GM18907 (cell line): ENCODE data around the gene LARP7.
"Not testable (repeated sequence)": the region's sequence is repeated elsewhere in the genome, so short reads cannot be mapped to it uniquely, and the experiment has no call there.

Experiments
- ATAC-seq: cut with Tn5 transposase; IDR thresholded peaks from one replicate; pipeline ENCODE4 v1.9.1; 2021; ENCODE audit warnings: mild to moderate bottlenecking, moderate library complexity; ENCODE audit not compliant: unreplicated experiment

The LARP7 gene

DNA sequence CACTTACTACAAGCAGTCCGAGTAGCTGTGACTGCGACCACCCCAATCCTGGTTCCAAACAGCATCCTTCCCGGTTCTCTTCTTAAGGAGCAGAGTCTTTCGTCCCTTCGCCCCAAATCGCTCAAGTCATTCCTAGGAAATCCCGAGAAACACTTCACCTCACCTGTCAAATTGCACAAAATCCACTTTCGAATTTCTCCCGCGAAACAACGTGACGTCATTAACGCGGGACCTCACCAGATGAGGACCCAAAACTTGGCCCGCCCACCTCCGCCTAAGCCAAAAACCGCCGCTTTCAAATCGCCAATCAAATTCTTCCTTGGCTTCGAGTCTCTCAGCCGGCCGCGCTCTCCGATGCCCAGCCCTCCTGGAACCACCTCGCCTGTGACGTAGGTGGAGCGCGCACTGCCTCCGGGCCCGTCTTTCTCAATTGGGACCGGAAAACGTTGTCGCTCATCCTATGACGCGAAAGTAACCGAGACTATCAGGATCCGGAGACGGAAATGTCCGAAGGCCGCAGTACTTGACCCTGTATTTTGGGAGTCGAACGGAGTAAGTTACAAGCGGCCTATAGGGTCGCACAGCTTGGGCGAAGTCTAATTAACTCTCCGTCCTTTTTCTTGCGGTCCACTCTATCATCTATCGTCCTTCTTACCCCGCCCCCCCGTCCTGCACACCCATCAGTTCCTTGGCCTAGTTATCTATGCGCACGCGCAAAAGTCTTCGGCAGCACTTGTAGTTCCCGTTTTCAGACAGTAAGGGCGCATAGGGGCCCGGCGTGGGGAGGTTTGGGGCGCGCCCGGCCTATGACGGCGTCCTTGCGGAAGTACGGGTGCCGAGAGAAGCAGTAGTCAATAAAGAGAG lies at the start of gene LARP7, which contains the start of gene ZGRF1:
Gene LARP7 (plus strand): TSS at position 456 of the 864 bp plus-strand sequence. CDS start 7,527 bp downstream, outside the sequence.
Gene ZGRF1 (minus strand): TSS at position 222 of the 864 bp plus-strand sequence. CDS start 3,733 bp downstream, outside the sequence.
- peak; percentile 92 for ATAC-seq

DNA sequence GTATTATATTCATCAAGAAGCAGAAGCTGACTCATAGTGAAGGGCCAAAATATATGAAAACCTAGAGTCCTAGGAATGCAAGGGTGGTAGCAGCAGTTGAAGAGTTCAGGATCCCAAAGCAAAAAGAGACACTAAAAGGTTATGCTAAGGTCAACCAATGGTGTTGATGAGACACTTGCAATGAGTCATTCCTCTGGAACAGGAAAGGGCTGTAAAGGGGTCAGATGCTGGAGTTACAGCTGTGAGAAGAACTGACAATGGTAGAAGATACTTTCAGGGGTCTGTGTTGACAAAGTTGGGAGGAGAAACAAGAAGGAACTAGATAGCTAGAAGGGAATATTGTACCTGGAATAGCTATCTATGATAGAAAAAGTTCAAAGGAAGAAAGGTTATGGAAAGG lies 47.7 kb upstream of the LARP7 start:
- no peak for ATAC-seq

DNA sequence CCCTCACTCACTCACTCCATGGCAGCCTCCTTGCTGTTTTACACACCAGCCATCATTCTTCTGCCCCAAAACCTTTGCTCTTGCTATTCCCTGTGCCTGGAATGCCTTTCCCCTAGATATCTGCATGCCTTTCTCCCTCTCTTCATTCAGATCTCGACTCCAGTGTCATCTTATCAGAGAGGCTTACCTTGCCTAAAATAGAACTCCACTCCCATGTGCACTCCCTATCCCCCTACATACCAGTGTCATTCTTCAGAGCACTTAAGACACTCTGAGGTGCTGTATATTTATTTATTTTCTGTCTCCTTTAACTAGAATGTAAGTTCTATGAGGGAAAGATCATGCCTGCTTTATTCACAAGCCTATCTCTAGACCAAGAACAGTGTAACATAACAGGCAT lies 45.4 kb upstream of the LARP7 start:
- ATAC-seq: no peak

DNA sequence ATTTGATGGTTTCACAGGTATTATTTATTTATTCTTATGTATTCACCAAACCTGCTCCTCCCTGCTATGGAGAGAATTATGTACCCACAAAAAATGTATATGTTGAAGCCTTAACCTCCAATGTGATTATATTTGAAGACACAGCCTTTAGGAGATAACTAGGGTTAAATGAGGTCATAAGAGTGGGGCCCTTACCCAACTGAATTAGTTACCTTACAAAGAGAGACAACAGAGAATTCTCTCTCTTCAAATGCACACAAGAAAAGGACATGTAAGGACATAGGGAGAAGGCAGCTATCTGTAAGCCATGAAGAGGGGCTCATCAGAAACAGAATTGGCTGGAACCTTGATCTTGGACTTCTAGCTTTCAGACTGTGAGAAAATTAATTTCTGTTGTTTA lies 44.2 kb upstream of the LARP7 start:
- ATAC-seq: no peak

DNA sequence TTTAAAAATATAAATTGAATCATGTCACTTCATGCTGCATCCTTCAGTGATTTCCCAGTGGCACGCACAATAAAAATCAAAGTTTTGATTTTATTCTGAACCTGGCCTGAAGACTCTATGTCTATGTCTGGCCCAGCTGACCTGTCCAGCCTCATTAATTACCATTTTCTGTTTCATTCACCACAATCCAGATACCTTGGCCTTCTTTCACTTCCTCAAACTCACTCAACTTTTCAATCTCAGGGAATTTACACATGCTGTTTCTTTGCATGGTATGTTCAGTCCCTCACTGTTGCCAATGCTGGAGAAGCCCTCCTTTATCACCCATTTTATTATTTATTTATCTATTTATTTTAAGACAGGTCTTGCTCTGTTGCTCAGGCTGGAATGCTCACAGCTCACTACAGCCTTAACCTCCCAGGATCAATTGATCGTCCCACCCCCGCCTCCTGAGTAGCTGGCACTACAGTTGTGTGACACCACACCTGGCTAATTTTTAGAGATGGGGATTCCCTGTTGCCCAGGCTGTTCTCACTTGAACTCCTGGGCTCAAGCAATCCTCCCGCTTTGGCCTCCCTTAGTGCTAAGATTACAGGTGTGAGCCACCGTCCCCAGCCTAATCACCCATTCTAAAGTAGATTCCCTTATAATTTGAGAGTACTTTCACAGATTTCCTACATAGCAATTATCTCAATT lies 43.4 kb upstream of the LARP7 start:
- ATAC-seq: peak; percentile 81

DNA sequence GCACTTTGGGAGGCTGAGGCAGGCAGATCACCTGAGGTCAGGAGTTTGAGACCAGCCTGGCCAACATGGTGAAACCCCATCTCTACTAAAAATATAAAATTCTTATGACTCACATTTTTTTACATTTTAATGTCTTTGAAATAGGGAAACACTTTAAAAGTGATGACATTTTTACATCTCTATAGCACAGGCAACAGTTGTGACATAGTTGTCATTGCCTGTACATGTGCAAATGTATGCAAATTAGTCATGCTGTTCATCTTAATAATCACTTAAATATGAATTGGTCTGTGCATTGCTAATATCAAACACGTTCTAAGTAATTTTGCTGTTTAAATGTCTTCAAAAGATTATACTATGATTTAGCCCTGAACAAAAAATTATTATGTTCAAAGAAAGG lies 42.0 kb upstream of the LARP7 start:
- ATAC-seq: no peak

DNA sequence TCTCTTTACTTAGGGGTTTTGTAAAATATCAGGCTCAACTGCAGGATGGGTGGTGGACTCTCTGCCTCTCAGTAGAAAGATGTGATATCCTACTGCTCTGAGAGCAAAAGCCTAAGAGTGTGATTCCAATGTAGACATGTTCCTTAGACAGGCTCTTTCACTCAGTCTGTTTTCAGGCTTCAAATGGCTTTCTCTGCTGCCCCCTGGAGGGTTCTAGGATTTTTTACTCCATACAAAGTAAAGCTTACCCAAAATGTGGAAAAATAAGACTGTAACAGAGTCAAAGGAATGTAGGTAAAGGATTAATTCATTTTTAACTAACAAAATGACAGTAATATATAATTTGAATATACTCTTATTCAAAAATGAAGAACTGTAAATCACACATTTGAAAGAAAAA lies 32.4 kb upstream of the LARP7 start:
- ATAC-seq: peak; percentile 81

DNA sequence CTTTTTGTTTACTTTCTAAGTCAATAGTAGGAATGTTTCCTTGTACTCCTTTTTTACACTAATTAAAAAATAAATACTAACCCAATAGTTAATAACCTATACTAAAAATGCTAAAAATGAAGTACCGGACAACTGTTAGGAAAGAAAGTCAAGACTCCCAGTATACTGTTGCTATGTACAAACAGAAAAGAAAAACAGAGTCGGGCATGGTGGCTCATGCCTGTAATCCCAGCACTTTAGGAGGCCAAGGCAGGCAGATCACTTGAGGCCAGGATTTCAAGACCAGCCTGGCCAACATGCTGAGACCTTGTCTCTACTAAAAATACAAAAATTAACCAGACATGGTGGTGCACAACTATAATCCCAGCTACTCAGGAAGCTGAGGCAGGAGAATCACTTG lies 24.1 kb upstream of the LARP7 start:
- not testable (repeated sequence) for ATAC-seq

DNA sequence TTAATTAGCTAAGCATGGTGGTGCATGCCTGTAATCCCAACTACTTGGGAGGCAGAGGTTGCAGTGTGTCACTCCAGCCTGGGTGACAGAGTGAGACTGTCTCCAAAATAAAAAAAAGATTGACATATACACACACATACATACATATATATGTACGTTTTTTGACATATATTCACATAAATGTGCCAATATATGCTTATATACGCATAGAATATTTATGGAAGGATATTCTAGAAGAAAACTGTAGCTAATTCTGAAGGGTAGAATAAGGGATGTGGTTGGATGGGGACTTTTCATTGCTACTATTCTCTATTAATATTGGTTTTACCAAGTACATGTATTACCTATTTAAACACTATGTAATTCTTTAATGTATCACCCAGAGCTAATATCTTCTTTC lies 20.0 kb upstream of the LARP7 start:
- ATAC-seq: no peak

DNA sequence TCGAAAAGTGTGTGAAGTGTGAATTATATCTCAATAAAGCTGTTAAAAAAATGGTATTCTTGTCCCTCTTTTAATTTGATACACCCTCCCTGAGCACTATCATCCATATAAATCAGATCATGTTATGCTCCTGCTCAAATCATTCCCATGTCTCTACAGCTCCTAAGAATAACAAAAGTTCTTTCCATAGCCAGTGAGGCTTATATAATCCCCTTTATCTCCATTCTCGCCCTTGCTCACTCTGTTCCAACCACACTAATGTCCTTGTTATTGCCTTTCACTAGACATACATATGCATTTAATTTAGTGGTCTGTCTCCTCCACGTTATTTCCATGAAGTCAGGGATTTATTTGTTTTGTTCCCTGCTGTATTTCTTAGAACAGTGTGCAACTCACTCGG lies 10.7 kb upstream of the LARP7 start:
- ATAC-seq: no peak

DNA sequence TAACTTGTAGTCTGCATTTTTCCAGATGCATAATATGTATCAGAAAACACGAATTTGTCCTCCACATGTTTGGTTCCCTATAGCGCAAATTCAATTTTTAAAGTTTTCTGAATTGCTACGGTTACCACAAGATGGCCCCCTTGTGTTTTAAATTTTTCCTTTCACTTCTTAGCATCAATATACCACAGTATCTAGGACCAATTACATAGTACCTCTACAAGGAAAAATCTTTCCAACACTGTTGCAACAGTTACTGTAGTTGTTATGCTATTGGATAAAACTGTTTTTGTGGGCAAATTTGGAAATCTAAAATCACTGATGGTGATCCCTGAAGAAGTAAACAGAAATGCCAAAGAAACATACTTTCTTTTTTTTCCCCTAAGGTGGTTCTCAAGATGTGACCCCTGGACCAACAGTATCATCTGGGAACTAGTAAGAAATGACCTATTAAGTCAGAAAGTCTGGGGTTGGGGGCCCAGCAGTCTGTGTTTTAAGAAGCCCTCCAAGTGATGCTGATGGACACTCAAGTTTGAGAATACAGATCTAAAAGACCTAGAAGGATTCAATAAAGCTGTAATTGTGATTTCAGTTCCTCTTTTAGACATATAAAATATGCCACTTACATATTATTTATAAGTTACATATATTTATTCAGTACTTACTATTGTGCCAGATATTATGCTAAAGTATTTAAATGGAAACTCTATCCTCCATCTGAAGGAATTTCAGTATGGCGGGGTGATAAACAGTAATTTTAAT lies 3.3 kb upstream of the LARP7 start:
- no peak for ATAC-seq

DNA sequence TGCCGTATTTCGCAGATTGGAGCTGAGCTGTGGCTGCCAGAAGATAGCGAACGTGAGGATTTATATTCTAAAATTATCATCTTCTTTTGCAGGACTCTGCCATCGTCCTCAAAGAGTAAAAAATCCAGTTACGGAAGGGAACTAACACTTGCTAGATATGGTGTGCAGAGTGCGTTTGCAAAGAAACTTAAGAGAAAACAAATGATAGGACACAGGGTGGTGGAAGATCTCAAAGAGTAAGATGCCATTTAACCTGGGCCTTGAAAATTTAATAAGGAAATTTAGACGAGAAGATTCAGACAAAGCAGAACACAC lies 566 bp downstream of the LARP7 start:
- ATAC-seq: peak; percentile 4

DNA sequence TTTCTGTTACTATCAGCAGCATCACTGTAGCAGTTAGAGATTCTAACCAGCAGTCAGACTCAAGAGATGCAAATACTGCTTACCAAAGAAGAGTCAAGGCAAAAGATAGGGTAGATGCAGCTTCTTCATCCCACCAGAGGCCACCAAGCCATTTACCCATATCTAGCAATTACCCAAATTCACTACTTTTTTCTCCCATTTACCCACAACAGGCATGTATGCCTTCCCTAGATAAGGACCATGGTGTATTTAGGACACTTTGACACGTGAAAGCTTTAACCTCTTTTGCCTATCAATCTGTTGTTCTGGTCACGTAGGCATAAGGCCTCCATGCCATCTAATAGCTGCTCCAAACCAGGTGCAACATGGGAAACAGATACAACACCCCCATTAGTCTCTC lies 5.6 kb downstream of the LARP7 start:
- ATAC-seq: no peak

DNA sequence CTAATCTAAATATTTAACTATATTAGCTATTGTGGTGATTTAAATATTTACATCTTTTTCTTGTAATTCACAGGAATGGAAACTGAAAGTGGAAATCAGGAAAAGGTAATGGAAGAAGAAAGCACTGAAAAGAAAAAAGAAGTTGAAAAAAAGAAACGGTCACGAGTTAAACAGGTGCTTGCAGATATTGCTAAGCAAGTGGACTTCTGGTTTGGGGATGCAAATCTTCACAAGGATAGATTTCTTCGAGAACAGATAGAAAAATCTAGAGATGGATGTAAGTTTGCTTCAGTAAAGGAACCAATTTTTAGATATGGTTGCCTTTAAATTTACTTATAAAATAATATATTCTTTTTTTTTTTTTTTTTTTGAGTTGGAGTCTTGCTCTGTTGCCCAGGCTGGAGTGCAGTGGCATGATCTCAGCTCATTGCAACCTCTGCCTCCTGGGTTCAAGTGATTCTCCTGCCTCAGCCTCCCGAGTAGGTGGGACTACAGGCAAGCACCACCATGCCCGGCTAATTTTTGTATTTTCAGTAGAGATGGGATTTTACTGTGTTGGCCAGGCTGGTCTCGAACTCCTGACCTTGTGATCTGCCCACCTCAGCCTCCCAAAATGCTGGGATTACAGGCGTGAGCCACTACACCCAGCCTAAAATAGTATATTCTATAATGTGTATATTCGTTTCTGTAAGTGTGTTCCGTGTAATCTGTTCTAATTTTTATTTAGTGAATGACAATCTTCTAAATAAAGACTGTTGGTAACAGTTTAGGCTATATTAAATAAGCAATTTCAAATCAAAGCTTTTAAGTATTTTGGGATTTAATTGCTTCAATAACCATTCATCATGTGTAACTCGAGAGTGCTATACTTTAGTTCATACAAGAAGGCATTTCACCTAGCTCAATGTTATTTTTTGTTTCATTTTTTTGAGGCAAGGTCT lies 7.9 kb downstream of the LARP7 start:
- not testable (repeated sequence) for ATAC-seq

DNA sequence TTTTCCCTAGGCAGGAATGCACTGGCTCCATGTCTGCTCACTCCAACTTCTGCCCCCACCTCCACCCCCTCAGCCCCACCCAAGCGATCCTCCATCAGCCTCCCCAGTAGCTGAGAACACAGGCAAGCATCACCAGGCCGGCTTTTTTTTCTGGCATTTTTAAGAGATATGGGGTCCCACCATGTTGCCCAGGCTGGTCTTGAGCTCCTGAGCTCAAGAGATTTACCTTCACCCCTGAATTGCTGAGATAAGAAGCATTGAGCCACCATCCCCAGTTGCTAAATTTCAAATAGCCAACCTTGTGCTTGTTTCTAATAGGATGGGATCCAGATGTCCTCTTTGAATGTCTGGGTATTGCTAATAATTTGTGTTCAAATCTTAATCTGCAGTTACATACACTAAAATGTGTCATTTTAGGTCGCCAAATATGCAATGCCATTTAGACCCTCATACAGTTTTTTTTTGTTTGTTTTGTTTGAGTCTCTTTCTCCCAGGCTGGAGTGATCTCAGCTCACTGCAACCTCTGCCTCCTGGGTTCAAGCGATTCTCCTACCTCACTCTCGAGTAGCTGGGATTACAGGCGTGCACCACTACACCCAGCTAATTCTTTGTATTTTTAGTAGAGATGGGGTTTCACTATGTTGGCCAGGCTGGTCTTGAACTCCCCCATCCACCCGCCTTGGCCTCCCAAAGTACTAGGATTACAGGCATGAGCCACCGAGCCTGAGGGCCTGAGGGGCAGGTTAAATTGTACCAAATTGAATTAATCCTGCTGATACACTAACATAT lies 8.8 kb downstream of the LARP7 start:
- no peak for ATAC-seq

DNA sequence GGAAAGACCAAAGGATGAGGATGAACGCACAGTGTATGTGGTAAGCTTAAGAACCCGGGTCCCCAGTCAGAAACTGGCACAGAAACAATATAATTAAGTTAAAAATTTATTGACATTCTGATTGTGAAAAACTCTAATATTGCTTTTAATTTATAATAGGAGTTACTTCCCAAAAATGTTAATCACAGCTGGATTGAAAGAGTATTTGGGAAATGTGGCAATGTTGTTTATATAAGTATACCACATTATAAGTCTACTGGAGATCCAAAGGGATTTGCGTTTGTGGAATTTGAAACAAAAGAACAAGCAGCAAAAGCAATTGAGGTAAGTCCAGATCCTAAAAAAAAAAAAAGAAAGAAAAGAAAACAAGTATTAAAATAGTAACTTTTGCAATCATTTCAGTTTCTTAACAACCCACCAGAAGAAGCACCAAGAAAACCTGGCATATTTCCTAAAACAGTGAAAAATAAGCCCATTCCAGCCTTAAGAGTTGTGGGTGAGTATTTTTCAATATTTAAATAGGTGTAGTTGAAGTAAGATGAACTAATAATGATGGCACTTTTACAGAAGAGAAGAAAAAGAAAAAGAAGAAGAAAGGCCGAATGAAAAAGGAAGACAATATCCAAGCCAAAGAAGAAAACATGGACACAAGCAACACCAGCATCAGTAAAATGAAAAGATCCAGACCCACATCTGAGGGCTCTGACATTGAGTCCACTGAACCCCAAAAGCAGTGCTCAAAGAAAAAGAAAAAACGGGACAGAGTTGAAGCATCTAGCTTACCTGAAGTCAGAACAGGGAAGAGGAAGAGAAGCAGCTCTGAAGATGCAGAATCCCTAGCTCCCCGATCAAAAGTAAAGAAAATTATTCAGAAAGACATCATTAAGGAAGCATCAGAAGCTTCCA lies 9.9 kb downstream of the LARP7 start:
- no peak for ATAC-seq

DNA sequence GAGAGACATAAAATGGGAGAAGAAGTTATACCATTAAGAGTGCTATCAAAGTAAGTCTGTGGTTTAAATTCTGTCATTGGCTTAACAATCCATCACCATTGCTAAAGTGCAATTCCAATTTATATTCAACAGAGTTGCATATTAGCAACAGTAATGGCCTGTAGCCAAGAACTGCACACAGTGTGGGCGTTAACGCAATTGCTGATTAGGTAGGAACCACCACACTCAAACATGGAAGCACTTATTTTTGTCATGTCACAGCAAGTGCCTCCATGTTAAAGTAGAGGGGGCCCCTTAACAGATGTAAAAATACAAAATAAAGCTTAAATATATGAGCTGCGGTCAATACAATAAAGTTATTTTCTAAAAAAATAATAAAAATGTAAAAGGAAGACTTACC lies 10.8 kb downstream of the LARP7 start:
- ATAC-seq: no peak

DNA sequence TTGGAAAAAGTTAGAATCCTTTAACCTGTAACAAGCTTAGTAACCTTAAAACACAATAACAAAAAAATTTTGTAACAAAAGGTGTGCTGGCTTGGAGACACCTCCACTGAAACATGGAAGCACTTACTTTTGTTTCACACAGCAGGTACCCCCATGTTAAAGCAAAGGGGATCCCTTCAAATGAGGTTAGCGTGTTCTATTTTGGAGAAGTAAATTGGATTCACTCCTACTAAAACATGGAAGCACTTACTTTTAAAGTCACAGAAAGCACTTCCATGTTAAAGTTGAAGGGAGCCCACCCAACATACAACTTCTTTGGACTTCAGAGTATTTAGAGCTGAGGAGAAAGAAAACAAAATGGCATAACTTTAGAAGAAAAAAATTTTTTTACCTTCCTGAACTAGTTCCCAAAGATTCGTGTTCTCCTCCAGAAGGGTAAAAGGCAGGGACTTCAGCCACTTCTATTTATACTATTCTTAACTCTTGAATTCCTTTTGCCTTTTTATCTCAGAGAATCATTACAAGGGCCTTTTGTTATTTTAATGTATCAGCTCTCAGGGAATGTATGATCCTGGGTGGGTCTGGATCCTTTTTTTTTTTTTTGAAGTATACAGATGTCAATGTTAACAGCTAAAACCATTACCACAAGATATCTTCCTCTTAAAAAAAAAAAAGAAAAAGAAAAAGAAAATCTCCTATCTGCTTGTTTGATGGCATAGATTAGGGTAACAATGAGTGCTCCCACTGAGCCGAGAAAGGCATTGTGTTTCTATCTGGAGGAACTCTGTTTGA lies 11.5 kb downstream of the LARP7 start:
- no peak for ATAC-seq
